Left forelimb (tissue), 1 donor: ENCODE results near the gene FBXL3.

Experiments
- DNase-seq: peaks from one replicate; pipeline ENCODE4 v3.0.0-alpha.2; 2018; ENCODE audit warnings: low spot score

Gene FBXL3

DNA sequence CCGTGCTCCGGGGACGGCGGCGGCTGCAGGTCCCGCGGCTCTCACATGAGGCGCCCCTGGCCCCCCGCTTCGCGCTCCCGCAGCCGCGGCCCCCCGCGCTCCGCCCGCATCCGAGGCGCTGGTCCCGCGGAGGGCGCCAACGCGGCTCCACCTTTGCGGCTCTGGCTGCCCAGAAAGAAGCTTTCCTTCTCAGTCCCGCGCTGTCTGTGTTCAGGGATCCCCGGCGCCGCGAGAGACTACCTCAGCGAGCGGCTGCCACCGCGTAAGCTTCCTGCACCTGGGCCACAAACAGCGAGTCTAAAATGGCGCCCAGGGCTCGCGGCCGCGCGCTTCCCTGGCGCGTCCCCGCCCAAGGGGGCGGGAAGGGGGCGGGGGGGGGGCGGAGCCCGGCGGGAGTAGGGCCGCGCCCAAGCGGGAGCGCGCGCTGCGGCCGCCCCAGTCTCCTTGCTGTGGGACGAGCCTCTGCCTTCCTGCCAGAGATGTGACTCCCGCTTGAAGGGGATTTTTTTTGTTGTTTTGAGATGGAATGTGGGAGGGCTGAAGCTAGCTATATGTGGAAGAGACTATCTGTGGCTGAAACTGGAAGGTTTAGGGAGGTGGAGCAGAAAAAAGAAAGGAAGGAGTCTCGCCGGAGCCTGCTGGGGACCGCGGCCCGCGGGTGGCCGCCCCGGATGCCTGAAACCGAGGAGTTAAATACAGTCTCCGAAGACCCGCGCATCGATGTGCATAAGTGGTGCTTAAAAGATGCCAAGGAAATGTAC is at the start of gene FBXL3:
TSS of gene FBXL3 (minus strand) at position 299 of the 761 bp plus-strand sequence. CDS start 5,299 bp downstream, outside the sequence.
- peak; percentile 94 for DNase-seq

GRCh38 chr13:77067519-77067918 is 40.6 kb upstream of the FBXL3 start:
- DNase-seq: no peak

DNA sequence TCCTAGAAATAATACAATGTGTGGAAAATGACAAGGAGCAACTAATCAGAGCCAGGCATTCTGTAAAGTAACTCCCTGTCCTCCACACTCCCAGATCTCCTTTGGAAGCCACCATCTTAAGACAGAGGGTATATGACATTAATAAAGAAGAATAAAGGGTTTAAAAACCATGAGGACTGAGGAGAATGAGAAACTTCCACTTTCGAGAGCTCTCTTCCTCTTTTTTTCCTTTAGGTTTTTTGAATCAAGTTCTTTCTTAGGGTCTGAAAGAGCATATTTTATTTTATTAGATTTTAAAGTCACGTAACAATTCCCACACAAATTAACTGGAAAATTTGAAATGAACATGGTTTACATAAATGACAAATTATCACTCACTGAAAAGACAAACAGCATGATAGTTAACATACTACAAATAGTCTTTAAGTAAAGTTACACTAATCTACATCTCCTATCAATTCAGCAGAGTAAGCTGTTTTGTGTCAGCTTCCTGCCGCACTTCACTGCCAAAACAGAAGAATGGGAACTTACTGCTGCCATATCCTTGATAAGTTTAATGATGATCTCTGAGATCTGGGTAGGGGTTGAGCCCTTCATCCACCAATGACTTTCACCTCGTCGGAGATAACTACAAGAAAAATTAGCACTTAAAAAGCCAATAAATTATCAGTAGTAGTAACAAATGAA is 38.6 kb upstream of the FBXL3 start:
- DNase-seq: no peak

DNA sequence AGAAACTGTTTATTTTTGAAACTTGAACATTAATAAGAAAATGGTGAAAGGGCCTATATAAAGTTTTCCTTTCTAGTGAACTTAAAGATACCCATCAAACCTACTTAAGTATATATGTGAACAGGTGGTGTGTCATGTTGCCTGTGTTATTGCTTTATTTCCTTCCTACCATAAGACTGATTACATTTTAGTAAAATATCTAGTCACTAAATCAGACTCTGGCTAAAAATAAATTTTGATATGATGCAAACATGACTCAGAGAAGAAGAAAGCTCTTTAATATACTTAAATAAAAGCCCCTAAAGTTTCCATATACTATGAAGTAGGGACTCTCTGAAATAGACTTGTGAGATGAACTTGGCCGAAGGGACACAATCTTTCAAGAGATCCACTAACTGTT is 35.1 kb upstream of the FBXL3 start:
- DNase-seq: no peak

DNA sequence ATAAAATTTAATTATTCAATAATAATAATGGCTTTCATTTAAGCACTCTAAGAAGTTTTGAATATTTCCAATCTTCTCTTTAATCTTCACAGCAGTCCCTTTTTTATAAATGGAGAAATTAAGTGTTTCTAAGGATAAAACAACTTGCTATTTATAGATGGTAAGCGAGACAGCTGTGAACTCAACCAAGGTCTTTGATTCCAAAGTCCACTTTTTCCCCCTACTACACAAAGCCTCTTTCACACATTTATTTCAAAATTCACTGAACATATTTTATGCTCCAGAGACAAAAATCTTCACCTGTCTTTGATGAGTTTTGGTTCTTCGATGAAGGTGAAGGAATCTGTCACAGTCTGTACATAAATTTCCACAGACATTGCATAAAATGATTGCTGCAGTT is 34.4 kb upstream of the FBXL3 start:
- no peak for DNase-seq

DNA sequence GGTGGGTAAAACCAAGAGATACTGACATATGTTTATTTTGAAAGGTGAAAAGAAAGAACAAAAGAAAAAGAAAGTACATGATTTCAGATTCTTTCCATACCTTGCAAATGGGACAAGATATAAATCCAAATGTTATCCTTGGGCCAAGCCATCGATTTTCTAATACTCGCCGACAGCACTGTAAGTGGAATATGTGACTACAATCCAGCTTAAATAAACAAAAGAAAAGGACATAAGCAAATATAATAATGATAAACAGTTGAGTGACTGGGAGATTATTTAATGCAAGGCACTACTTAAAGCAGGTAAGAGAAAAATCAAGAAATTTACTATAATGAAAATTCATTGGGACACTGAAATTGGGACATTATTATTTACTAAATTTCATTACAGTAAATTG is 29.9 kb upstream of the FBXL3 start:
- DNase-seq: no peak

- no peak for DNase-seq
Measured at GRCh38 chr13:77056382-77056781, 29.4 kb upstream of the FBXL3 start.

- no peak for DNase-seq
Measured at GRCh38 chr13:77055158-77055557, 28.2 kb upstream of the FBXL3 start.

GRCh38 chr13:77053192-77053591 is 26.2 kb upstream of the FBXL3 start:
- no peak for DNase-seq

DNA sequence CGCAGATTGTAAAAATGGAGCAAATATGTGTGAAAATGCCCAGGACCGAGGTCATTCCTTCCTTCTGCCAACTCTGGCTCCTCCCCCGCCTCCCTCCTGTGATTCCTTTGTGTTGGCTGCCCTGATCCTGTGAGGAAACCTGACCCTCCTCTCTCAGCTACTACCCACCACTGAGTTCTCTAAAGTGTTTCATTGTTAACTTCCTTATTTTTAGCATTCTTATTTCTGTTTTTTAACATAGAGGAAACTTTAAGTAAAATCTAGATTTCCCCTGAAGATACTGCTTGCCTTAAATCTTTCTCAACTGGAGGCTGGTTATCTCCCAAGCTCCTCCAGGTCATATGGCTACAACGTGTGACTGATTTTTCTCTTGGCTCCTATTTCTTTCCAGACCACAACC is 21.7 kb upstream of the FBXL3 start:
- DNase-seq: no peak

- DNase-seq: no peak
Measured at GRCh38 chr13:77047649-77048343, 20.8 kb upstream of the FBXL3 start.

DNA sequence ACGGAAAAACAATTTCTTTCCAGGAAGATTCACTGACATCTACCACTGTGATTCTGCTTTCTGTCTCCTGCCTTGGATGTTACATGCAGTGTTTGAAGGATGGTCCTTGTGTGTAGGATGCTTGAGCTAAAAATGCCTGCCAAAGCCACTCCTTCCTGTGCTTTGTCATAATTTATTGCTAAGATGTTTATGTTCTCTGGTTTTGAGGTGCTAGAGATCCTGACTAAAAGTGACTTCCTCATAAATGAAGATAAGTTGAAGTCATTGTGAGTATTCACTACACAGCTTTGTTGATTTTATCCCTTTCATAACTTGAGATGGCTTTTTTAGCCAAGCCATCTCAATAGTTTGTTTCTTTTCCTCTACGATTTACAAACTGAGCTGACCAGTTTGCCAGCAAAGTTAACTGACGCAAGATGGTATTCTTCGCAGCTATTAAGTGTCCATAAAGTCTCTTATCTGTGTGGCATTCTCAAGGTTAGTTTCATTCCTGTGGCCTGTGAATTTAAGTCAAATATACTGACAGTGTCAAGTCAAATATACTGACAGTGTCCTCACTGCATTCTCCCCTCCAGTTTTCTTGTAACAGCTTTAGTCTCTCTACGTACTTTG is 15.7 kb upstream of the FBXL3 start:
- no peak for DNase-seq

GRCh38 chr13:77040835-77041234 is 13.9 kb upstream of the FBXL3 start:
- no peak for DNase-seq

DNA sequence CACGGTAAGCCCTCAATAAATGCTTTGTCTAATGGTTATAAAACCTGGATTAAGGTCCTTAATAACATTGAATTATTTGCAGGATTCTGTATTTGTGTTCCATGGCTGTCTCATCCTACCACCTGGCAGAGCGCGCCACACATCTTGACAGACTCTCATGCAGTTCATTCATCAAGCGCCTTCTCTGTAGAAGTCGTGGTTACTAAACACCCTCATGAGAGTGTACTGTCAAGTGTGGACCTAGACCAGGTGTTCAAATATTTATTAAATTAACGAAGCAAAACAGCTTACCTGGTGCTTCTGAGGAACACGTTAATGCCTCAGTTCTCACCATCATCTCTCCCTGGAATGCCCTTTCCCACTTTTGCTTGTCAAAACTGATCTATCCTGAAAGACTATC is 13.1 kb upstream of the FBXL3 start:
- DNase-seq: no peak

GRCh38 chr13:77038907-77039480 is 12.0 kb upstream of the FBXL3 start:
- no peak for DNase-seq

- no peak for DNase-seq
Measured at GRCh38 chr13:77036279-77036678, 9.3 kb upstream of the FBXL3 start.

DNA sequence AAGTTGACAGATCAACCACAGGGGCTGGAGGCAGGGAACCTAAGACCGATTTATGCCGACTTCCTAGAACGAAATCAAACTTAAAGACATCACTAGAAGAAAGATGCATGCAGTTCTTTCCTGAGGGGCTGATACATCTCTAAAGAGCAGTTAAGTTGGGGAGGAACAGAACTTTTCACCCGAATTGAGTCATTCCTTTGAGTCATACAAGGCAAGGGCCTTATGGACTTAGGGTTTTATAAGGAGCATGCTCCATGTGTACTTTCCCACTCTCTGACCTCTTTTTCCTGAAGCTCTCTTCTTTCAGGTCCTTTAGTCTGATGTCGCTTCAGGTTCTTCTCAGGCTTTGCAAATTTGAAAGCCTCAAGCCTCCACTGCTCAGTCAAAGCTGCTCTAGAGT is 7.9 kb upstream of the FBXL3 start:
- no peak for DNase-seq

GRCh38 chr13:77033717-77034302 is 6.9 kb upstream of the FBXL3 start:
- no peak for DNase-seq

DNA sequence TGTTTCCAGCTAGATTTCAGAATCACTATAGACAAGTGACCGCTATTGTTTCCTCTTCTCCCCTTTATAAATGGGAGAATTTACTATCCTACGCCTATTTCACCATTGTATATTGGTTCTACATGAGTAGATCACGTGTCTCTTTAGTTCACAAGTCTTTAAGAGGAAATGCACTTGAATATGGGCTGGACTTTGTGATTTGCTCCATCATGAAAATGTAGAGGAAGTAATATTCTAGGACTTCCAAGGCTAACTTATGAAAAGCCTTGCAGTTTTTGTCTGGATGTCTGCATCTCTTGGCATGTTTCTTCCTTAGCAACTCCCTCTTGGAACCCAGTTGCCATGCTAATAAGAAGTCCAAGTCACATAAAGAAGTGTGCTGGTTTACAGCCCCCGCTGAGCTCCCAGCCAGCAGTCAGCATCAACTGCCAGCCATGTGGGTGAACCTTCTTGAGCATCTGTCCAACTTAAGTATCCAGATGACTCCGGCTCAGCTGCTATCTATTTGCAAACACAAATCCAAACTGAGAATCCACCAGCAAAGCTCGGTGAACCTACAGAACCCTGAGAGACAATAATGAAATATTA is 4.8 kb upstream of the FBXL3 start:
- no peak for DNase-seq

GRCh38 chr13:77029436-77029835 is 2.5 kb upstream of the FBXL3 start:
- no peak for DNase-seq

DNA sequence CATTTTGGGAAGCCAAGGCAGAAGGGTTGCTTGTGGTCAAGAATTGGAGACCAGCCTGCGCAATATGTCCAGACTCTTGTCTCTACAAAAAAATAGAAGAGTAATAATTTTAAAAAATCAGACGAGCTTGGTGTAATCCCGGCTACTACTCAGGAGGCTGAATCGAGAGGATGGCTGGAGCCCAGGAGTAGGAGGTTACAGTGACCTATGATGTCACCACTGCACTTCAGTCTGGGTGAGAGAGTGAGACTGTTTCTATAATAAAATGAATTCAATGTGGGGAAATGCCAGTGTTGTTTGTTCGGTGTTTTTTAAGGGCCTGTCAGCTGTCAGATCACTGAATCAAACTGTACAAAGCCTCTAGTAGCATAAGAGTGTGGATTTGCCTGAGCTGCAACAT is 1.2 kb upstream of the FBXL3 start:
- DNase-seq: no peak
